ENCODE data around the gene PML.

The PML gene

GRCh38 chr15:73994413-73994883 is at the start of gene PML:
Gene PML (plus strand): TSS chr15:73994716. CDS start chr15:73994813, 97 bp downstream.
- peak; percentile 96 for DNase-seq (ENCODE audit: low spot score)

- DNase-seq (ENCODE audit: low spot score): no peak
Observed at GRCh38 chr15:73945130-73945508, 49.4 kb upstream of the PML start.

GRCh38 chr15:73946046-73946721 is 48.3 kb upstream of the PML start:
- DNase-seq (ENCODE audit: low spot score): no peak

GRCh38 chr15:73946795-73947370 is 47.6 kb upstream of the PML start:
- no peak for DNase-seq (ENCODE audit: low spot score)

GRCh38 chr15:73947651-73948050 is 46.9 kb upstream of the PML start:
- no peak for DNase-seq (ENCODE audit: low spot score)

- no peak for DNase-seq (ENCODE audit: low spot score)
Observed at GRCh38 chr15:73948396-73948795, 46.1 kb upstream of the PML start.

- no peak for DNase-seq (ENCODE audit: low spot score)
Observed at GRCh38 chr15:73948982-73949381, 45.5 kb upstream of the PML start.

GRCh38 chr15:73949496-73949895 is 45.0 kb upstream of the PML start:
- DNase-seq (ENCODE audit: low spot score): no peak

- DNase-seq (ENCODE audit: low spot score): no peak
Observed at GRCh38 chr15:73950479-73950830, 44.1 kb upstream of the PML start.

GRCh38 chr15:73950831-73951561 is 43.5 kb upstream of the PML start:
- DNase-seq (ENCODE audit: low spot score): peak; percentile 90

- no peak for DNase-seq (ENCODE audit: low spot score)
Observed at GRCh38 chr15:73951601-73952000, 42.9 kb upstream of the PML start.

GRCh38 chr15:73952171-73952912 is 42.2 kb upstream of the PML start:
- DNase-seq (ENCODE audit: low spot score): no peak

- no peak for DNase-seq (ENCODE audit: low spot score)
Observed at GRCh38 chr15:73952913-73953750, 41.4 kb upstream of the PML start.

- DNase-seq (ENCODE audit: low spot score): no peak
Observed at GRCh38 chr15:73954188-73955145, 40.0 kb upstream of the PML start.

- DNase-seq (ENCODE audit: low spot score): no peak
Observed at GRCh38 chr15:73955326-73955725, 39.2 kb upstream of the PML start.

- DNase-seq (ENCODE audit: low spot score): no peak
Observed at GRCh38 chr15:73955861-73956742, 38.4 kb upstream of the PML start.

- peak; percentile 97 for DNase-seq (ENCODE audit: low spot score)
Observed at GRCh38 chr15:73956743-73957135, 37.8 kb upstream of the PML start.

- DNase-seq (ENCODE audit: low spot score): peak; percentile 49
Observed at GRCh38 chr15:73957276-73957675, 37.2 kb upstream of the PML start.

GRCh38 chr15:73957785-73958184 is 36.7 kb upstream of the PML start:
- DNase-seq (ENCODE audit: low spot score): no peak

Data from kidney tubule cell (primary cell).